GM13976 (cell line): Measurements from ENCODE around the gene SH2D4B.
A peak's percentile ranks its signal among the peaks of the same experiment; 100 is the strongest.

Source experiments
- DNase-seq: peaks from one replicate; pipeline ENCODE4 v3.0.0; 2012; ENCODE audit warnings: low spot score
- in situ Hi-C: fragments of 300-500 bp; cut with MboI; formaldehyde crosslinking; loops from one replicate; pipeline ENCODE4 v1.12.0; 2022; ENCODE audit warnings: low sequenced_read_pairs, mixed read lengths, inconsistent platforms; ENCODE audit not compliant: unreplicated experiment
- TF ChIP-seq, protein P1 (sequence below): IDR thresholded peaks from 2 replicates; pipeline ENCODE4 v1.5.1; 2012; ENCODE audit warnings: borderline replicate concordance, mild to moderate bottlenecking; ENCODE audit not compliant: insufficient read depth; ENCODE audit errors: extremely low read depth, missing control alignments, control extremely low read depth

Gene SH2D4B

DNA sequence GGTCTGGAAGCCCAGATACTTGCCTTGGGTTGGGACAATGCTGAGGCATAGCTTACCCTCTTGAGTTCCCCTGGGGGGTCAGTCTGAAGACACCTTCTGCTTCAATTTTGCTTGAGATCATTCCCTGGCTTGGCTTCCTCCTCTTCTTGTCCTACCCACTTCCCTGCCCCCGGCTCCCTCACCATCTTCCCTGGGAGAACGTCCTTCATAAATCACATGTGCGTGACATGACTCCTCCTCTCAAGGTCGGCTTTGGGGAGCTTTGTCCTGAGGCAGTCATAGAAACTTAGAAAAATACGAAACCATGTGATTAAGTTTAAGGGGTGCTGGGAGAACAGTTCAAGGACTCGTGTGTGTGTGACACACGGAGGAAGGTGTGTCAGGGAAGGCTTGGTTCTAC lies 122.6 kb downstream of the SH2D4B start:
- TF ChIP-seq, protein P1, sequence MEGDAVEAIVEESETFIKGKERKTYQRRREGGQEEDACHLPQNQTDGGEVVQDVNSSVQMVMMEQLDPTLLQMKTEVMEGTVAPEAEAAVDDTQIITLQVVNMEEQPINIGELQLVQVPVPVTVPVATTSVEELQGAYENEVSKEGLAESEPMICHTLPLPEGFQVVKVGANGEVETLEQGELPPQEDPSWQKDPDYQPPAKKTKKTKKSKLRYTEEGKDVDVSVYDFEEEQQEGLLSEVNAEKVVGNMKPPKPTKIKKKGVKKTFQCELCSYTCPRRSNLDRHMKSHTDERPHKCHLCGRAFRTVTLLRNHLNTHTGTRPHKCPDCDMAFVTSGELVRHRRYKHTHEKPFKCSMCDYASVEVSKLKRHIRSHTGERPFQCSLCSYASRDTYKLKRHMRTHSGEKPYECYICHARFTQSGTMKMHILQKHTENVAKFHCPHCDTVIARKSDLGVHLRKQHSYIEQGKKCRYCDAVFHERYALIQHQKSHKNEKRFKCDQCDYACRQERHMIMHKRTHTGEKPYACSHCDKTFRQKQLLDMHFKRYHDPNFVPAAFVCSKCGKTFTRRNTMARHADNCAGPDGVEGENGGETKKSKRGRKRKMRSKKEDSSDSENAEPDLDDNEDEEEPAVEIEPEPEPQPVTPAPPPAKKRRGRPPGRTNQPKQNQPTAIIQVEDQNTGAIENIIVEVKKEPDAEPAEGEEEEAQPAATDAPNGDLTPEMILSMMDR = no peak
- no peak for DNase-seq
- in situ Hi-C loops = no loop called here

DNA sequence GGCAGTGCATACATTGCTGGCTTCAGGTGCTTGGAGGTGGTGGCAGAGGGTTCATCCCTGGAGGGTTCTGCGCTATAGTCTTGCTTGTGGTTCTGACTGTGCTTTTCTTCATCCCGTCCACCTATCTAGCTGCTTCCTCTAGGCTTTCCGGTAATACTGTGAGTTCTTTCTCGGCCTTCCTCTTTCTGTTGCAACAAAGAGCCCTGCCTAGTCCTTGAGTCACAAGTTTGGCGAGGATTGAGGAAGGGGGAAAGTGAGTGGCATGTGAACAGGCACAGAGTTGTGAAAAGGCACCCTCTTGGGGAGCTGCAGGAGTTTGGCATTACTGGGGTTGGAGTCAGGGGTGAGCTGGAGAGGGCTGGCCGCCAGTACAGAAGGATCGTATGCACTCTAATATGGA lies 123.0 kb downstream of the SH2D4B start:
- TF ChIP-seq, protein P1 = no peak
- in situ Hi-C loops = no loop called here
- no peak for DNase-seq

DNA sequence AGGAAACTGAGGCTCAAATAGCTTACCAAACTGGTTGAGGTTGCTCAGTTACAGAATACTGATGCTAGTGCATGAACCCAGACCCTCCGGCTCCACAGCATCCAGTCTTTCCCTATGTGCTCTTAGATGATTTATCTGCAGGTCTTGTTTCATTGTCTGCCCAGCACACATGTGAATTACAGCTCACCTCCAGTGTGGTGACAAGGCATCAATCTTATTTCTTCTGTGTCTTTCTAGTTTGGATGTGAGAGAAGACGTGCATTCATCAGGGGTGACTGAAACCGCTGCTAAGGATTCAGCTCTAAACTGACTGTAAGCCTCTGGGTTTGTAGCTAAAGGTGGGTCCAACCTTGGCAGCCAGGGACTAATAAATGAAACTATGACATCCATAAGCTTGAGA lies 123.8 kb downstream of the SH2D4B start:
- in situ Hi-C loops = no loop called here
- DNase-seq = no peak
- TF ChIP-seq, protein P1 = no peak

DNA sequence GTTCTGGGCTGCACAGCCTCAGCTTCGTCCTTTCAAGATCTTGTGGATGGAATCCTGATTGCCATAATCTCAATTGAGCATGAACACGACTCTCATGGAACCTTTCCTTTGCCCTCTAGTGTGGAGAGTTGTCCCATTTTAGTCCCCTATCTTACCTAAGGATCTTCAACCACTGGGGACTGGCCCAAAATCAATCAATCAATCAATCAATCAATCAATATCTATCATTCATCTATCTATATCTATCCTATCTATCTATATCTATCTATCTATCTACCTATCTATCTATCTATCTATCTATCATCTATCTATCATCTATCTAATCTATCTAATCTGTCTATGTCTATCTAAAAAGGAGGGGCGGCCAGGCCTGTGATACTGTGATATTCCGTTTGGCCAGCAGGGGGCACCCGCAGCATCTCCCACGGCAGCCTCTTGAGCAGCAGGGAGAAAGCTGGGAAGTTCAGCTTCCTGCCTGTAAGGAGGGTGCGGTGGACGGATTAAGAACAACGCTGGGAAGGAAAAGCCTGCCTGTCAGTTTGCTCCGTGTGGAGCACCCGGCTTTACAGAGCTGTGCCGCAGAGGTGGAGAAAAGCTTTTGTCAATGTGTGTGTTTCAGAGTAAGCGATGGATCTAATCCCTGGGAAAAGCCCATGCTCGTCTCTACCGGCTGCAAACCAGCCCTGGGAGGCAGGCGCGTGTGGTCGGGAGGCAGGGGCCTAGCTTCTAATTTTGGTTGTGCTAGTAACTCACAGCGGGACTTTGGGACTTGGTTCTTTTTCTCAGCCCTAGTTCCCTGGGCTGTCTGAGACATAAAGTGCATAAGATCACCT lies 124.9 kb downstream of the SH2D4B start:
- DNase-seq = peak; percentile 71
- in situ Hi-C loops = no loop called here
- TF ChIP-seq, protein P1 = peak; percentile 86

DNA sequence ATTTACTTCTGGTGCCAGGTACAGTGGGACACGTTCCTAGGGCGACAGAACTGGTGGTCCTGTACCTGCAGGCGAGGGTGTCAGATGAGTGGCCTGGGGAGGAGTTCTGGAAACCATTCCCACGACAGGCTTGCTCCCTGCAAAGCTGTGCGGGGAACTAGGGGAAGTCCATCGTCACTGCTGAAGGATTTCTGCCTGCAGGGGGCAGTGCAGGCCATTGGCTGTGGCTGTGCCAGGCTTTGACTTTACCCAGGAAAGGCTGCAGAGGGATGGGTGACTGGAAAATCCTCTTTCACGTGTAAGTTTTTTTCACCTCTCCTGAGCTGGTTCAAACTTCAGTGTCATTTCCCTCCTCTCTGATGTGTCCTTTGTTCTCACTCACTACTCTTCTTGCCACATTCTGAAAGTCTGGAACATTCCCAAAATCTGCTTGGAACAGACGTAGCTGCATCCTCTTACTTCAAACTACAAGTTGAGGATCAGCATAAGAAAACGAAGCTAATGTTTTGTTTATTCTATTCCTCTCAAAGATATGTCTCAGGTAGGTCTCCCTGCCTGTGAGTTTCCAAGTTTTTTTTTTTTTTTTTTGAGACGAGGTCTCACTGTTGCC lies 126.5 kb downstream of the SH2D4B start:
- in situ Hi-C loops = no loop called here
- TF ChIP-seq, protein P1 = peak; percentile 89
- DNase-seq = peak; percentile 60

DNA sequence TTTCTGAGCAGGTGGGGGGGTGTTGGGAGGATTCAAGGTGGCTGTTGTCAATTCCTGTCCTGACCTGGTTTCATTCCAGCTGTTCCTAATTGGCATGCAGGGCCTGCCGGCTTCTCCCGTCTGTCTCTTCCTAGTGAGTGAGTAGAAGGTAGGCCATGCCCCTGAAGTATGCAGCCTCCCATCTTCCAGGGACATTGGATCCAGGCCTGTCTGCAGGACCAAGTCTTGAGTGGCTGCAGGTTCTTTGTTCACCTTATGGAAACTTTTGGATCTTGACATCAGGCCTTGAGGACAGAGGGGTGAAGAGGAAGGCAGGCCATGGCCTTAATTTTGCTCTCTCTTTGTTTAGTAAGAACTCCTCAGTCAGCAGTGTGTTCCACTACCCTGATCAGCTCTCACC lies 131.8 kb downstream of the SH2D4B start:
- TF ChIP-seq, protein P1 = no peak
- DNase-seq = no peak
- in situ Hi-C loops = no loop called here
